Breast epithelium (tissue), 4 donors: Measurements from ENCODE around the gene B3GAT3. TPM values are rescaled to one million over a fixed set of nuclear protein-coding genes. Genes with fewer than 3 reads are reported as not detected.

Source experiments
- DNase-seq, 2 donors: peaks; one replicate each; pipeline ENCODE4 v3.0.0-alpha.2; 2019; ENCODE audit warnings: low spot score in 2 of 2
- H3K27ac ChIP-seq, 2 donors: fragments of 200-600 bp; sonication (generic) in 1 of 2; one replicate each; pipeline ENCODE4 v1.5.1; 2016 to 2019; ENCODE audit warnings: mild to moderate bottlenecking in 1 of 2
- H3K27me3 ChIP-seq, 2 donors: fragments of 200-600 bp; sonication (generic) in 1 of 2; one replicate each; pipeline versions ENCODE4 v1.5.1 to v1.6.0; 2017 to 2019; ENCODE audit warnings: control low read depth in 1 of 2, mild to moderate bottlenecking in 1 of 2
- H3K36me3 ChIP-seq: fragments of 200-600 bp; one replicate; pipeline ENCODE4 v1.5.1; 2019
- H3K4me1 ChIP-seq, 2 donors: fragments of 200-600 bp; sonication (generic); one replicate each; pipeline ENCODE4 v1.5.1; 2016 to 2019; ENCODE audit warnings: control low read depth in 1 of 2
- H3K4me3 ChIP-seq, 3 donors: fragments of 200-600 bp; sonication (generic); 1 replicate in 2 of 3; 2 replicates in 1 of 3; pipeline ENCODE4 v1.5.1; 2016 to 2019; ENCODE audit warnings: mild to moderate bottlenecking in 3 of 3, moderate library complexity in 2 of 3
- H3K9me3 ChIP-seq, 2 donors: fragments of 200-600 bp; sonication (generic) in 1 of 2; one replicate each; pipeline ENCODE4 v1.5.1; 2016 to 2019; ENCODE audit warnings: control low read depth in 1 of 2
- POLR2A ChIP-seq: fragments of 450-650 bp; IDR thresholded peaks from one replicate; pipeline ENCODE4 v1.6.1; 2016; ENCODE audit warnings: antibody characterized with exemption, mild to moderate bottlenecking, moderate library complexity
- POLR2AphosphoS5 ChIP-seq, 3 donors: sonication (generic); formaldehyde crosslinking; IDR thresholded peaks; one replicate each; pipeline ENCODE4 v1.6.1; 2017; ENCODE audit warnings: antibody characterized with exemption in 3 of 3
- intact Hi-C: fragments of 100-400 bp; cut with DNase I; formaldehyde crosslinking; loops from one replicate; pipeline ENCODE4 v1.15.1; 2023; ENCODE audit warnings: low total_unique reads
- total RNA-seq, 3 donors: library from RNA; depleted of rRNA; stranded (reverse); fragments of >200 nt; gene quantifications; one replicate each; pipeline ENCODE4 v1.1.0, GENCODE V29; 2016
- TF ChIP-seq, protein P1 (sequence below), 3 donors: fragments of 450-650 bp; IDR thresholded peaks; one replicate each; pipeline ENCODE4 v1.5.1; 2016 to 2017; ENCODE audit warnings: antibody characterized with exemption in 3 of 3, mild to moderate bottlenecking in 3 of 3, moderate library complexity in 3 of 3

B3GAT3 gene
- total RNA-seq, 3 donors from 2014 or later: 19.0 to 38.0 (median 29.6) TPM

DNA sequence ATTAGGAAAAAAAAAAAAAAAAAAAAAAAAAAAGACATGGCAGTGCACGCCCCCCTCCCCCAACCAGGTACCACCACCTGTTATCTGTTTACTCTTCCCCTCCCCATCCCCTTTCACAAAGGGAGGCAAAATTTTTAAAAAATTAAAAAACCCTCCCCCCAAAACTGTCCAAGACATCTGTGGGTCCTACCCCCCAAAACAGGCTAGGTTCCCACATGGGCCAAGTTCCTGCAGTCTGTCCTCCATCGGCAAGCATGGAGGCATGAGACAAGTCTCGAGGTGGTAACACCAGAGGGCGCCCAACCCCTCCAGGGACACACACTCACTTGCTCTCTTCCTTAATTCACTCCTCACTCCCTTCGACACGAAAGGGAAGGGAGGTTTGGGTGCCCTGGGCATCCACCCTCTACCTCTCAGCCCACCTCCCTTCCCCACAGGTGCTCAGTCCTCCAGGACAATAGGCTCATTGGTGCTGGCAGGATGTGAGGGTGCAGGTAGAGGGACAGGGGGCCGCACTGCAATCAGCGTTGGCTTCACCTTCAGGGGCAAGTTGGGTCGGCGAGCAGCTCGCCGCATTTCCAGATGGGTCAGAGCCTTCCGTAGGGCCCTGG lies 28.2 kb downstream of the B3GAT3 start:
- Histone ChIP-seq H3K27ac (peak overlapping the region in 1 of 2 donors; percentile 48), H3K4me3 (no peak overlapping the region), H3K9me3 (no peaks in the 10 kb centered on the region), H3K27me3 (no peaks in the 10 kb centered on the region), H3K36me3 (peaks cover 15% of the 10 kb centered on the region), H3K4me1 (peaks cover 0 to 20% of the 10 kb centered on the region in 2 donors)
- intact Hi-C loops: no loop called here
- DNase-seq: peak in 1 of 2 donors; percentile 73
- TF ChIP-seq POLR2AphosphoS5 (IDR thresholded peaks at IDR 0.05) (peak in 2 of 3 donors; percentile 20 to 32), POLR2A (no peak)
- TF ChIP-seq, protein P1, sequence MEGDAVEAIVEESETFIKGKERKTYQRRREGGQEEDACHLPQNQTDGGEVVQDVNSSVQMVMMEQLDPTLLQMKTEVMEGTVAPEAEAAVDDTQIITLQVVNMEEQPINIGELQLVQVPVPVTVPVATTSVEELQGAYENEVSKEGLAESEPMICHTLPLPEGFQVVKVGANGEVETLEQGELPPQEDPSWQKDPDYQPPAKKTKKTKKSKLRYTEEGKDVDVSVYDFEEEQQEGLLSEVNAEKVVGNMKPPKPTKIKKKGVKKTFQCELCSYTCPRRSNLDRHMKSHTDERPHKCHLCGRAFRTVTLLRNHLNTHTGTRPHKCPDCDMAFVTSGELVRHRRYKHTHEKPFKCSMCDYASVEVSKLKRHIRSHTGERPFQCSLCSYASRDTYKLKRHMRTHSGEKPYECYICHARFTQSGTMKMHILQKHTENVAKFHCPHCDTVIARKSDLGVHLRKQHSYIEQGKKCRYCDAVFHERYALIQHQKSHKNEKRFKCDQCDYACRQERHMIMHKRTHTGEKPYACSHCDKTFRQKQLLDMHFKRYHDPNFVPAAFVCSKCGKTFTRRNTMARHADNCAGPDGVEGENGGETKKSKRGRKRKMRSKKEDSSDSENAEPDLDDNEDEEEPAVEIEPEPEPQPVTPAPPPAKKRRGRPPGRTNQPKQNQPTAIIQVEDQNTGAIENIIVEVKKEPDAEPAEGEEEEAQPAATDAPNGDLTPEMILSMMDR (IDR thresholded peaks at IDR 0.05): peak in 2 of 3 donors; percentile 26 to 41

- Histone ChIP-seq H3K4me1 (peaks cover 0 to 20% of the 10 kb centered on the region in 2 donors), H3K27ac (peak overlapping the region; percentile 97 to 98), H3K36me3 (peaks cover 15% of the 10 kb centered on the region), H3K27me3 (no peaks in the 10 kb centered on the region), H3K4me3 (no peak overlapping the region), H3K9me3 (no peaks in the 10 kb centered on the region)
- TF ChIP-seq POLR2A (no peak), POLR2AphosphoS5 (IDR thresholded peaks at IDR 0.05) (no peak)
- TF ChIP-seq, protein P1 (IDR thresholded peaks at IDR 0.05): no peak
- intact Hi-C loops: no loop called here
- DNase-seq: no peak
Observed at GRCh38 chr11:62592989-62593421, 28.8 kb downstream of the B3GAT3 start.

DNA sequence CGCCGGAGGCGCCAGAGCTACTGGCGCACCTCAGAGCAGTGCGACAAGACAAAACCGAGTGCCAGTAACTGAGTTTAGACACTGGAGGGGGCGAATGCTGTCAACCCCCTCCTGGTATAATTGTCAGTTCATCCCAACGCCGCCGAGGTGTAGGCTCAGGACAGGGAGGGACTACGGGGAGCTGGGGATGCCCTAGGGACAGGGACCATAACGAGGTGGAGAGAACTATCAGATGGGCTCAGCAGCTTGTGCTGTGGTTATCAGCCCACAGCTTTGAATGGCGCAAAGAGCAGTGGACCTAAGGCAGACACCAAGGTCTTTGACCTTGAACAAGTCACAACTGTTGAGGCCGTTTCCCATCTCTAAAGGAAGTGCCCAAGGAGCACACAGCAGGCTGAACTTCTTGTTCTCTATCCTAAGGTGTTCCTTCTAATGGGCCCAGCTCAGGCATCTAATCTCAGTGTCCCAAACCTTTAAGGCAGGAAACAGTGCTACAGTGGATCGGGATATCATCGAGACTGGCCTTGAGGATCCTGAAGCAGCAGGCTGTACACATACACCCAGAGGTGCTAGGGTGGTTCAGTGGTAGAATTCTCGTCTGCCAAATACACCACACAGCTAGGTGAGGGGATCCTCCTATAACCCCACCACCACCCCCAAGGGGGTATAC lies 29.5 kb downstream of the B3GAT3 start:
- no peak for DNase-seq
- H3K36me3 ChIP-seq: peaks cover 9% of the 10 kb centered on the region
- intact Hi-C loops: no loop called here
- TF ChIP-seq, protein P1 (IDR thresholded peaks at IDR 0.05): no peak
- no peak for TF ChIP-seq POLR2AphosphoS5 (IDR thresholded peaks at IDR 0.05)
- TF ChIP-seq POLR2A: no peak
- peaks cover 0 to 20% of the 10 kb centered on the region in 2 donors for H3K4me1 ChIP-seq
- no peaks in the 10 kb centered on the region for H3K9me3 ChIP-seq
- H3K27me3 ChIP-seq: no peaks in the 10 kb centered on the region
- H3K4me3 ChIP-seq: peak overlapping the region; percentile 78 to 86 (median 80)
- H3K27ac ChIP-seq: peak overlapping the region; percentile 97 to 98

DNA sequence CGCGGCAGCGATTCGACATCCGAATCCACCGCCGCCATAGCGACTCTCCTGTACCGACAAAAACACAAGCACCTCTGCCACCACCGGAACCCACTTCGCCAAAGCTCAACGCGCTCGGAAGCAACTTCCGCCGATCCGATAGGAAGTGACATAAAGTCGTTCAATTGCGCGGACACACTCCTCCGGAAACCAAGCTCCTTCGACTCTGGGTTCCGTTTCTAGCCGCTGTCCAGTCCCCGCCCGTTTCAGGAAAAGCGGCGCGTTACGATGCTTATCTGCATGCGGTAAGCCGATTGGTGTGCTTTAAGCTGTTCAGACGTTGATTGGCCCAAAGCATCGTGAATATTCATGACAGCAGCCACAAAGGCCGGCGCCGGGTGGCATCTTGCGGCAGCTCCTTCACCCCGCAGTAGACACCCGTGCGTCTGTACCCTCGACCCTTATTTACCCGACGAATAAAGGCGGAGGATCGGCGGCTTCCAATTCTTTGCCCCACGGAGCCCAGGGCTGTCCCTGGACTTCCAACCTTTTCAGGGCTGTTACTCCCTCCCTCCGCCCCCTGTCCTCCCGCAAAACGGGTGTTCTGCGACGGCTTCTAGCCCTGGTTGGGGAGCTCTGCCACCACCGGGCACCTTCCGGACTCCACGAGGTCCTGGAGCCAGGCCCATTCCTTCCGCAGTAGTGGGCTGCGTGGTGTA lies 30.2 kb downstream of the B3GAT3 start, which contains the start of gene TUT1:
Gene TUT1, minus strand, starts transcription at position 76 of the 698 bp plus-strand sequence. Its CDS starts 38 bp downstream, at position 38.
- no peaks in the 10 kb centered on the region for H3K27me3 ChIP-seq
- H3K9me3 ChIP-seq: no peaks in the 10 kb centered on the region
- H3K27ac ChIP-seq: peak within 1 kb of the TSS; percentile 97 to 98
- TF ChIP-seq POLR2AphosphoS5 (IDR thresholded peaks at IDR 0.05): peak; percentile 95 to 99 (median 99)
- TF ChIP-seq, protein P1 (IDR thresholded peaks at IDR 0.05): peak in 1 of 3 donors; percentile 10
- TF ChIP-seq POLR2A: peak; percentile 75
- intact Hi-C loops: no loop called here
- peak within 1 kb of the TSS; percentile 78 to 86 (median 80) for H3K4me3 ChIP-seq
- peak; percentile 97 to 99 for DNase-seq
- H3K36me3 ChIP-seq: peaks cover 9% of the 10 kb centered on the region
- peaks cover 0 to 20% of the 10 kb centered on the region in 2 donors for H3K4me1 ChIP-seq
